H1 (cell line): ENCODE data around the gene KCNJ10. TPM values are rescaled to one million over a fixed set of nuclear protein-coding genes. Genes with fewer than 3 reads are reported as not detected.

Source experiments
- CTCF ChIA-PET: fragments of 300-600 bp; sonication (Branson Sonifier 250); formaldehyde crosslinking; loops from one replicate; lab custom pipeline; 2021; ENCODE audit not compliant: partially characterized antibody; lab: Charles Lee
- POLR2A ChIA-PET: fragments of 300-600 bp; sonication (Branson Sonifier 250); formaldehyde crosslinking; loops from one replicate; lab custom pipeline; 2021; ENCODE audit warnings: inconsistent platforms; ENCODE audit not compliant: partially characterized antibody; lab: Charles Lee
- DNase-seq, 2 experiments: peaks; one replicate each; pipeline versions ENCODE4 v3.0.0 to v3.0.0-alpha.2; 2010 to 2022; ENCODE audit warnings: low spot score in 2 of 2, low read depth in 1 of 2, mixed read lengths in 1 of 2
- FAIRE-seq: peaks from 2 replicates; lab custom pipeline; 2011; peaks lifted over from hg19 to GRCh38; lab: Jason Lieb, UNC
- H2AFZ ChIP-seq: 2 replicates; pipeline ENCODE4 v1.8.1; 2012; ENCODE audit warnings: low read length, inconsistent platforms
- H2AK5ac ChIP-seq: 2 replicates; pipeline ENCODE4 v1.6.1; 2013; ENCODE audit warnings: low read depth, low read length
- H2BK120ac ChIP-seq: replicated peaks from 2 replicates; pipeline ENCODE3; 2013; ENCODE audit warnings: low read depth, low read length, inconsistent platforms
- H2BK12ac ChIP-seq: 2 replicates; pipeline ENCODE4 v1.6.1; 2013; ENCODE audit warnings: low read depth, low read length
- H2BK15ac ChIP-seq: 2 replicates; pipeline ENCODE4 v1.6.1; 2013; ENCODE audit warnings: low read length
- H2BK20ac ChIP-seq: 2 replicates; pipeline ENCODE4 v1.6.1; 2013; ENCODE audit warnings: low read length
- H2BK5ac ChIP-seq: 2 replicates; pipeline ENCODE4 v1.6.1; 2013; ENCODE audit warnings: low read depth, low read length
- H3K14ac ChIP-seq: 2 replicates; pipeline ENCODE4 v1.6.1; 2013; ENCODE audit warnings: inconsistent platforms; ENCODE audit not compliant: insufficient read length
- H3K18ac ChIP-seq: 2 replicates; pipeline ENCODE4 v1.6.1; 2013; ENCODE audit warnings: low read length; ENCODE audit errors: extremely low read depth
- H3K23ac ChIP-seq: 2 replicates; pipeline ENCODE4 v1.6.1; 2013; ENCODE audit warnings: inconsistent platforms; ENCODE audit not compliant: insufficient read length
- H3K23me2 ChIP-seq: 2 replicates; pipeline ENCODE4 v1.6.1; 2013; ENCODE audit warnings: low read depth, low read length
- H3K27ac ChIP-seq: 2 replicates; pipeline ENCODE4 v1.6.1; 2011; ENCODE audit warnings: low read depth, low read length, inconsistent platforms
- H3K27me3 ChIP-seq, 4 experiments: replicated peaks in 1 of 4; 1 replicate in 1 of 4; 2 replicates in 3 of 4; pipeline versions ENCODE4 v1.6.1 to v1.8.1; 2011 to 2013; ENCODE audit warnings: low read length in 3 of 4, mild to moderate bottlenecking in 3 of 4, inconsistent platforms in 2 of 4, mixed read lengths in 2 of 4, moderate library complexity in 1 of 4; ENCODE audit not compliant: control insufficient read depth in 3 of 4, insufficient read depth in 3 of 4; ENCODE audit errors: extremely low read depth in 1 of 4
- H3K36me3 ChIP-seq, 4 experiments: 2 replicates each; pipeline versions ENCODE4 v1.6.1 to v1.8.1; 2011 to 2013; ENCODE audit warnings: mild to moderate bottlenecking in 4 of 4, low read length in 3 of 4, moderate library complexity in 2 of 4, control low read depth in 1 of 4, inconsistent platforms in 1 of 4; ENCODE audit not compliant: insufficient read depth in 4 of 4, control insufficient read depth in 2 of 4
- H3K4ac ChIP-seq: replicated peaks from 2 replicates; pipeline ENCODE3; 2013; ENCODE audit warnings: low read length, low read depth, mixed read lengths, inconsistent platforms; ENCODE audit not compliant: insufficient read length
- H3K4me1 ChIP-seq, 4 experiments: replicated peaks in 1 of 4; 1 replicate in 1 of 4; 2 replicates in 3 of 4; pipeline versions ENCODE4 v1.6.1 to v1.8.1; 2011 to 2013; ENCODE audit warnings: low read length in 3 of 4, inconsistent platforms in 2 of 4, mixed read lengths in 1 of 4; ENCODE audit not compliant: insufficient read depth in 4 of 4, control insufficient read depth in 3 of 4
- H3K4me2 ChIP-seq, 2 experiments: 2 replicates each; pipeline versions ENCODE4 v1.6.1 to v1.8.1; 2011 to 2013; ENCODE audit warnings: low read depth in 2 of 2, low read length in 2 of 2, control low read depth in 1 of 2, inconsistent platforms in 1 of 2, mild to moderate bottlenecking in 1 of 2; ENCODE audit not compliant: insufficient read depth in 1 of 2
- H3K4me3 ChIP-seq, 4 experiments: fragments of 200-600, 300-600 bp in 1 of 4; sonication (generic), shearing (Covaris generic), sonication (Bioruptor Twin) in 1 of 4; 2 replicates each; pipeline versions ENCODE4 v1.5.1 to v1.8.1; 2011 to 2016; ENCODE audit warnings: low read length in 4 of 4, low read depth in 3 of 4, control low read depth in 2 of 4, inconsistent platforms in 2 of 4, mild to moderate bottlenecking in 2 of 4, mixed read lengths in 1 of 4, moderate library complexity in 1 of 4; ENCODE audit not compliant: insufficient read depth in 2 of 4; ENCODE audit errors: extremely low read depth in 1 of 4
- H3K56ac ChIP-seq: replicated peaks from 2 replicates; pipeline ENCODE3; 2013; ENCODE audit warnings: low read depth, mild to moderate bottlenecking, mixed read lengths, low read length, inconsistent platforms; ENCODE audit not compliant: insufficient read length
- H3K79me1 ChIP-seq: 2 replicates; pipeline ENCODE4 v1.6.1; 2013; ENCODE audit warnings: low read depth, low read length, control low read depth
- H3K79me2 ChIP-seq, 2 experiments: 2 replicates each; pipeline versions ENCODE4 v1.6.1 to v1.8.1; 2012 to 2013; ENCODE audit warnings: low read length in 2 of 2, mild to moderate bottlenecking in 2 of 2, inconsistent platforms in 1 of 2; ENCODE audit not compliant: insufficient read depth in 2 of 2, control insufficient read depth in 1 of 2
- H3K9ac ChIP-seq, 4 experiments: replicated peaks in 1 of 4; 1 replicate in 1 of 4; 2 replicates in 3 of 4; pipeline versions ENCODE4 v1.6.1 to v1.8.1; 2011 to 2013; ENCODE audit warnings: low read depth in 3 of 4, low read length in 3 of 4, control low read depth in 2 of 4, mild to moderate bottlenecking in 2 of 4, moderate library complexity in 2 of 4, inconsistent platforms in 1 of 4; ENCODE audit errors: extremely low read depth in 1 of 4
- H3K9me3 ChIP-seq, 2 experiments: 2 replicates each; pipeline versions ENCODE4 v1.6.1 to v1.8.1; 2012 to 2013; ENCODE audit warnings: mild to moderate bottlenecking in 2 of 2, moderate library complexity in 2 of 2, control low read depth in 1 of 2, inconsistent platforms in 1 of 2, low read depth in 1 of 2, low read length in 1 of 2, mixed read lengths in 1 of 2; ENCODE audit not compliant: insufficient read depth in 2 of 2
- H4K20me1 ChIP-seq, 2 experiments: replicated peaks in 1 of 2; 2 replicates each; pipeline versions ENCODE3 to v1.8.1; 2011 to 2013; ENCODE audit warnings: inconsistent platforms in 2 of 2, low read length in 2 of 2, mild to moderate bottlenecking in 1 of 2; ENCODE audit not compliant: insufficient read depth in 2 of 2, control insufficient read depth in 1 of 2
- H4K5ac ChIP-seq: 2 replicates; pipeline ENCODE4 v1.6.1; 2013; ENCODE audit warnings: low read length, low read depth, mixed read lengths, inconsistent platforms; ENCODE audit not compliant: insufficient read length
- H4K8ac ChIP-seq: 2 replicates; pipeline ENCODE4 v1.8.0; 2013; ENCODE audit warnings: mild to moderate bottlenecking, moderate library complexity, low read length, inconsistent platforms; ENCODE audit not compliant: insufficient read depth; ENCODE audit errors: extremely low read depth
- H4K91ac ChIP-seq: replicated peaks from 2 replicates; pipeline ENCODE3; 2013; ENCODE audit warnings: low read length, mixed read lengths, inconsistent platforms; ENCODE audit not compliant: insufficient read length
- CBX8 ChIP-seq: fragments of 300-800, 300-1000 bp; sonication (generic); IDR thresholded peaks from 2 replicates; pipeline ENCODE4 v1.7.1; 2016; ENCODE audit warnings: low read depth, low read length, borderline replicate concordance
- CEBPB ChIP-seq: IDR thresholded peaks from 2 replicates; pipeline ENCODE4 v1.6.1; 2012; ENCODE audit warnings: low read depth, low read length
- CHD2 ChIP-seq: IDR thresholded peaks from 2 replicates; pipeline ENCODE4 v1.6.1; 2012; ENCODE audit warnings: low read length, improper control_type of control experiment
- CTBP2 ChIP-seq: IDR thresholded peaks from 2 replicates; pipeline ENCODE4 v1.7.0; 2011; ENCODE audit warnings: borderline replicate concordance, mild to moderate bottlenecking, moderate library complexity, mixed read lengths, low read length; ENCODE audit not compliant: insufficient read depth, insufficient read length
- EGR1 ChIP-seq: IDR thresholded peaks from 2 replicates; pipeline ENCODE4 v1.6.1; 2011; ENCODE audit warnings: low read depth, low read length, borderline replicate concordance
- EZH2 ChIP-seq: fragments of 200-600 bp; sonication (generic); IDR thresholded peaks from 2 replicates; pipeline ENCODE4 v1.7.1; 2012; ENCODE audit warnings: low read depth, mild to moderate bottlenecking, moderate library complexity, low read length, inconsistent platforms; ENCODE audit not compliant: severe bottlenecking
- KDM4A ChIP-seq: IDR thresholded peaks from one replicate; pipeline ENCODE4 v1.7.1; 2012; ENCODE audit warnings: low read depth, mild to moderate bottlenecking, moderate library complexity, low read length, inconsistent platforms; ENCODE audit not compliant: severe bottlenecking
- RBBP5 ChIP-seq: IDR thresholded peaks from 2 replicates; pipeline ENCODE4 v1.7.1; 2012; ENCODE audit warnings: low read depth, mild to moderate bottlenecking, inconsistent platforms, low read length, moderate library complexity, borderline replicate concordance
- RNF2 ChIP-seq: fragments of 200-900, 300-1000 bp; sonication (generic); IDR thresholded peaks from 2 replicates; pipeline ENCODE4 v1.7.1; 2016; ENCODE audit warnings: borderline replicate concordance, low read depth, mild to moderate bottlenecking, antibody characterized with exemption, low read length; ENCODE audit not compliant: poor library complexity, severe bottlenecking; ENCODE audit errors: missing control alignments
- SIX5 ChIP-seq: IDR thresholded peaks from 2 replicates; pipeline ENCODE4 v1.6.1; 2011; ENCODE audit warnings: mild to moderate bottlenecking, low read depth, low read length
- WGBS, 2 experiments: shearing (Covaris generic) in 1 of 2; methylation state at CpG; one replicate each; pipeline versions ENCODE4 v1.1.6 to v1.1.7; 2013 to 2015; ENCODE audit warnings: low lambda C conversion rate in 2 of 2, mixed read lengths in 2 of 2, inconsistent platforms in 1 of 2, low coverage in 1 of 2, missing lambda C conversion rate in 1 of 2; ENCODE audit not compliant: insufficient replicate concordance in 2 of 2, insufficient coverage in 1 of 2, insufficient read length in 1 of 2; ENCODE audit errors: extremely low coverage in 1 of 2, missing lambda C conversion rate in 1 of 2; 5-methylcytosine and 5-hydroxymethylcytosine counted together
- polyA plus RNA-seq, 7 experiments: library from polyadenylated mRNA; depleted of rRNA in 3 of 7; stranded (reverse) in 5 of 7; unstranded in 2 of 7; fragments of >200 nt in 5 of 7; fragments of 200-250 nt in 2 of 7; gene quantifications; 1 replicate in 5 of 7; 2 replicates in 1 of 7; 4 replicates in 1 of 7; pipeline versions ENCODE4 v1.2.1 to v1.2.3, GENCODE V29; 2011 to 2013; ENCODE audit warnings: missing spikeins in 2 of 7, mixed read lengths in 2 of 7
- total RNA-seq: library from RNA; stranded (reverse); fragmentation: NEBNext Ultra II Directional; extraction: Animal tissue kit (Norgen Biotek cat#: 25700); gene quantifications from 2 replicates; pipeline ENCODE4 v1.2.1, GENCODE V29; 2021

Gene KCNJ10
- total and polyA plus RNA-seq, 2 of the 8 experiments (the other 6 are each of a cell fraction or from before 2014, with no cell fraction given) = 1.7 to 2.4 TPM

DNA sequence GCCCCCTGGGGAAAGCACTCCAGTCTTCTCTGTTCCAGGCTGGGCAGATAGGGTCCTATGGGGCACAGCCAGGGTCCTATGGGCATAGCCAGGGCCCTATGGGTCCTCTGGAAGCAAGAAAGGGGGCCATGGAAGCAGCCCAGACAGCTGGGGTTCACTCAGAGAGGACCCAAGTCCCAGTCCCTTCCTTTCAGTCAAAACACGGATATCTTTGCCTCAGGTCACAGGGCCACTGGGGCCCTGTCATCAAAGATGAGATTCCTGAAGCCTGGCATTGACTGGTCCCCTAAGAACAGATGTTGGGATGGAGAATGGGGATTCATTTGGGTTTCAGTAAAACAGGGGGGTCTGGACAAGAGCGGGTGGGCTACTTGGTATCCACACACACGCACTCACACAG lies 19.9 kb upstream of the KCNJ10 start:
- WGBS, 2 experiments = 97% methylated on average over 3 of the region's 3 CpGs; no CpG with 5 or more reads in 1 of the 2 experiments
- DNase-seq = no peak
- H3K56ac ChIP-seq = no peak overlapping the region
- H3K4me3 ChIP-seq = no peak overlapping the region
- TF ChIP-seq SIX5 (no peak), RBBP5 (no peak), CBX8 (no peak), KDM4A (no peak), EZH2 (no peak), CEBPB (no peak), EGR1 (no peak), CTBP2 (no peak), CHD2 (no peak), RNF2 (no peak)
- ChIA-PET CTCF (interaction anchor here (1.6 to 50.1 kb wide), 5 partner anchors 6 to 33 kb away, joined by 4 to 1874 read pairs (median 37); partner anchors contain the start of genes IGSF8 and KCNJ10), POLR2A (interaction anchor here (0.8 kb wide), 2 partner anchors 12 to 116 kb away, joined by 3 to 4 read pairs; no protein-coding TSS in a partner anchor)
- H2BK20ac ChIP-seq = no peak overlapping the region
- H2BK12ac ChIP-seq = no peak overlapping the region
- no peaks in the 10 kb centered on the region for H3K9me3 ChIP-seq
- no peak overlapping the region for H4K8ac ChIP-seq
- peaks cover 0 to 4% (median 0%) of the 10 kb centered on the region in 4 experiments; a peak in 3 of 7 replicates for H3K27me3 ChIP-seq
- no peak overlapping the region for H2AK5ac ChIP-seq
- H4K91ac ChIP-seq = no peak overlapping the region
- H3K4ac ChIP-seq = no peak overlapping the region
- H3K36me3 ChIP-seq = peaks cover 9 to 35% (median 19%) of the 10 kb centered on the region in 4 experiments
- peaks cover 0 to 3% (median 1%) of the 10 kb centered on the region in 4 experiments; a peak in 3 of 7 replicates for H3K4me1 ChIP-seq
- FAIRE-seq = no peak
- H3K18ac ChIP-seq = no peak overlapping the region
- H2BK5ac ChIP-seq = no peak overlapping the region
- H3K23ac ChIP-seq = no peak overlapping the region
- H3K79me1 ChIP-seq = peaks cover 4% of the 10 kb centered on the region; the same call in 1 of the 2 replicates
- no peak overlapping the region for H3K27ac ChIP-seq
- no peaks in the 10 kb centered on the region for H3K23me2 ChIP-seq
- H2BK120ac ChIP-seq = no peak overlapping the region
- H3K4me2 ChIP-seq = no peak overlapping the region
- no peak overlapping the region for H4K5ac ChIP-seq
- H4K20me1 ChIP-seq = peaks cover 0 to 4% of the 10 kb centered on the region in 2 experiments
- H3K9ac ChIP-seq = no peak overlapping the region
- no peak overlapping the region for H3K14ac ChIP-seq
- no peak overlapping the region for H2BK15ac ChIP-seq
- H3K79me2 ChIP-seq = peaks cover 0 to 8% of the 10 kb centered on the region in 2 experiments; a peak in 2 of 4 replicates
- H2AFZ ChIP-seq = no peak overlapping the region
